OCI-LY7 (cell line): ENCODE measurements around the gene ADCY9. TPM values are rescaled to one million over a fixed set of nuclear protein-coding genes. Genes with fewer than 3 reads are reported as not detected.

Experiments
- Bru-seq: library from RNA; stranded (reverse); fragments of 400-500 nt; gene quantifications from one replicate; lab custom pipeline; 2021; lab: Mats Ljungman, UMichigan
- BruChase-seq, 2 experiments: library from RNA; stranded (reverse); fragments of 400-500 nt; gene quantifications; one replicate each; lab custom pipeline; 2021; lab: Mats Ljungman, UMichigan
- BruUV-seq: library from RNA; stranded (reverse); fragments of 400-500 nt; replicated peaks from 2 replicates; lab custom pipeline; 2021; lab: Mats Ljungman, UMichigan
- CTCF ChIA-PET: fragments of 300-600 bp; sonication (Branson Sonifier 250); formaldehyde crosslinking; loops from one replicate; lab custom pipeline; 2022; ENCODE audit warnings: antibody characterized with exemption; ENCODE audit not compliant: unreplicated experiment; lab: Charles Lee
- POLR2A ChIA-PET: fragments of 300-600 bp; sonication (Branson Sonifier 250); formaldehyde crosslinking; loops from one replicate; lab custom pipeline; 2022; ENCODE audit warnings: antibody characterized with exemption; lab: Charles Lee
- DNase-seq: peaks from one replicate; pipeline ENCODE4 v3.0.0-alpha.2; 2015; ENCODE audit warnings: low spot score
- H2AFZ ChIP-seq: fragments of 200-600 bp; sonication (generic), shearing (Covaris generic); 2 replicates; pipeline ENCODE4 v1.6.1; 2014; ENCODE audit warnings: mild to moderate bottlenecking, antibody characterized with exemption, low read length, moderate library complexity
- H3K27ac ChIP-seq: fragments of 200-600 bp; sonication (generic); 2 replicates; pipeline ENCODE4 v1.5.1; 2014; ENCODE audit warnings: mixed run types, low read depth, mild to moderate bottlenecking, moderate library complexity, low read length, inconsistent platforms; ENCODE audit not compliant: poor library complexity, severe bottlenecking
- H3K36me3 ChIP-seq: fragments of 200-600 bp; sonication (generic); 2 replicates; pipeline ENCODE4 v1.6.1; 2014; ENCODE audit warnings: mild to moderate bottlenecking, antibody characterized with exemption, low read length, moderate library complexity, mixed read lengths; ENCODE audit not compliant: insufficient read depth
- H3K4me1 ChIP-seq: fragments of 200-600 bp; sonication (generic); 2 replicates; pipeline ENCODE4 v1.5.1; 2014; ENCODE audit warnings: mild to moderate bottlenecking, low read length; ENCODE audit not compliant: insufficient read depth, poor library complexity, severe bottlenecking
- H3K4me2 ChIP-seq: fragments of 200-600 bp; sonication (generic); 2 replicates; pipeline ENCODE4 v1.6.1; 2014; ENCODE audit warnings: mild to moderate bottlenecking, low read length
- H3K4me3 ChIP-seq: fragments of 200-600 bp; sonication (generic); 2 replicates; pipeline ENCODE4 v1.5.1; 2014; ENCODE audit warnings: mild to moderate bottlenecking, low read depth, low read length; ENCODE audit not compliant: poor library complexity, severe bottlenecking
- H3K79me2 ChIP-seq: fragments of 200-600 bp; sonication (generic); 2 replicates; pipeline ENCODE4 v1.6.1; 2016; ENCODE audit warnings: low read depth, mild to moderate bottlenecking, low read length, moderate library complexity, mixed read lengths; ENCODE audit not compliant: insufficient read depth
- H3K9me2 ChIP-seq: fragments of 200-600 bp; sonication (generic); 2 replicates; pipeline ENCODE4 v1.6.1; 2016; ENCODE audit warnings: mild to moderate bottlenecking, low read length, mixed read lengths; ENCODE audit not compliant: insufficient read depth
- H3K9me3 ChIP-seq: fragments of 200-600 bp; sonication (generic); 2 replicates; pipeline ENCODE4 v1.6.1; 2014; ENCODE audit warnings: mild to moderate bottlenecking, mixed run types, low read length, mixed read lengths
- H4K20me1 ChIP-seq: fragments of 200-600 bp; sonication (generic); 2 replicates; pipeline ENCODE4 v1.6.1; 2014; ENCODE audit warnings: mild to moderate bottlenecking, antibody characterized with exemption, low read length, moderate library complexity, mixed read lengths; ENCODE audit not compliant: insufficient read depth
- CTCF ChIP-seq: fragments of 200-600 bp; sonication (generic); conservative IDR thresholded peaks from 2 replicates; pipeline ENCODE4 v1.5.1; 2014; ENCODE audit warnings: mild to moderate bottlenecking, antibody characterized with exemption, low read length, moderate library complexity, mixed read lengths
- EZH2phosphoT487 ChIP-seq: fragments of 200-600 bp; sonication (generic); IDR thresholded peaks from 2 replicates; pipeline ENCODE4 v1.6.1; 2018; ENCODE audit warnings: low read depth, borderline replicate concordance, mild to moderate bottlenecking, mixed run types, antibody characterized with exemption, low read length, moderate library complexity, mixed read lengths
- intact Hi-C: fragments of 100-400 bp; cut with micrococcal nuclease; formaldehyde crosslinking; loops from one replicate; pipeline ENCODE4 v1.10.0; 2022; ENCODE audit not compliant: unreplicated experiment
- long read RNA-seq: library from polyadenylated mRNA; stranded (forward); transcript quantifications from one replicate; pipeline ENCODE4 v2.0.0, GENCODE V29; 2022
- total RNA-seq, 2 experiments: library from RNA; depleted of rRNA in 1 of 2; stranded (reverse); fragments of >200 nt in 1 of 2; shearing (Covaris generic) in 1 of 2; gene quantifications; 2 replicates each; pipeline ENCODE4 v1.2.3, GENCODE V29; 2014 to 2022

ADCY9 gene
- total RNA-seq (2014; rRNA removed; shearing (Covaris generic)) (0.08 and 0.22 TPM in 2 replicates), total RNA-seq (2022) (0.31 and 0.34 TPM in 2 replicates), Bru-seq, nascent RNA (percentile 17 among the genes with signal in this experiment), BruChase-seq, experiment 1, labeled RNA remaining after a 6-hour chase (percentile 19 among the genes with signal in this experiment), BruChase-seq, experiment 2, labeled RNA remaining after a 2-hour chase (percentile 17 among the genes with signal in this experiment)
- long read RNA-seq: 0 reads

GRCh38 chr16:4116325-4117249 lies at the start of gene ADCY9:
Gene ADCY9, minus strand, starts transcription at chr16:4116442. Its CDS starts 1,000 bp downstream, at chr16:4115442.
- no peaks in the 10 kb centered on the region for H4K20me1 ChIP-seq
- H3K36me3 ChIP-seq: no peaks in the 10 kb centered on the region
- TF ChIP-seq EZH2phosphoT487 (no peak), CTCF (no peak)
- no peaks in the 10 kb centered on the region for H3K9me3 ChIP-seq
- peak within 1 kb of the TSS; percentile 85 for H2AFZ ChIP-seq
- H3K4me3 ChIP-seq: peak within 1 kb of the TSS; percentile 66
- H3K9me2 ChIP-seq: no peaks in the 10 kb centered on the region
- peak within 1 kb of the TSS; percentile 85 for H3K4me2 ChIP-seq
- BruUV-seq: no TSS peak
- no peak within 1 kb of the TSS for H3K27ac ChIP-seq
- POLR2A ChIA-PET: no interaction called here
- H3K79me2 ChIP-seq: no peaks in the 10 kb centered on the region
- H3K4me1 ChIP-seq: peaks cover 7% of the 10 kb centered on the region
- DNase-seq: peak; percentile 77
- intact Hi-C loops: loop anchor here (5.0 kb wide), 1 partner anchor 136 kb away; no protein-coding TSS in a partner anchor
- CTCF ChIA-PET: no interaction called here

GRCh38 chr16:4160658-4161430 lies 44.6 kb upstream of the ADCY9 start:
- BruUV-seq: no TSS peak
- POLR2A ChIA-PET: interaction anchor here (0.6 kb wide), 1 partner anchor 1350 kb away, joined by 3 read pairs; no protein-coding TSS in a partner anchor
- DNase-seq: no peak

More at GRCh38 chr16:4160658-4161430, 44.6 kb upstream of the ADCY9 start:
- TF ChIP-seq CTCF: no peak
- TF ChIP-seq EZH2phosphoT487: no peak
- no peak overlapping the region for H3K4me2 ChIP-seq
- intact Hi-C loops: no loop called here
- no peaks in the 10 kb centered on the region for H3K79me2 ChIP-seq
- no peaks in the 10 kb centered on the region for H3K9me2 ChIP-seq
- no peaks in the 10 kb centered on the region for H3K4me1 ChIP-seq
- CTCF ChIA-PET: no interaction called here
- H3K4me3 ChIP-seq: no peak overlapping the region
- H4K20me1 ChIP-seq: no peaks in the 10 kb centered on the region
- H2AFZ ChIP-seq: no peak overlapping the region
- H3K27ac ChIP-seq: no peak overlapping the region
- H3K9me3 ChIP-seq: no peaks in the 10 kb centered on the region
- H3K36me3 ChIP-seq: no peaks in the 10 kb centered on the region
